Measurements from ENCODE around the gene CYFIP2.

GRCh38 chr5:157444224-157444623, 178.3 kb downstream of the CYFIP2 start:
- TF ChIP-seq CTCF (optimal IDR thresholded peaks at IDR 0.05 in 1 of 3, IDR thresholded peaks at IDR 0.05 in 1 of 3, conservative IDR thresholded peaks at IDR 0.05 in 1 of 3; ENCODE audit: extremely low read depth in 1 of 3, insufficient read depth in 2 of 3, low read length in 3 of 3), result no peak
- TF ChIP-seq EZH2 (IDR thresholded peaks at IDR 0.05; ENCODE audit: low read length), result no peak
